Esophagus muscularis mucosa (tissue), 3 donors: ENCODE measurements around the gene YAF2.

Experiments used
- POLR2A ChIP-seq: fragments of 450-650 bp; IDR thresholded peaks from one replicate; pipeline ENCODE4 v1.6.1; 2017; ENCODE audit warnings: antibody characterized with exemption, moderate library complexity, mild to moderate bottlenecking, low read depth
- POLR2AphosphoS5 ChIP-seq, 2 donors: sonication (generic); formaldehyde crosslinking; IDR thresholded peaks; one replicate each; pipeline ENCODE4 v1.6.1; 2017; ENCODE audit warnings: antibody characterized with exemption in 2 of 2
- TF ChIP-seq, protein P1 (sequence below), 3 experiments: fragments of 200-600 bp in 2 of 3; fragments of 450-650 bp in 1 of 3; sonication (generic) in 2 of 3; IDR thresholded peaks; one replicate each; pipeline ENCODE4 v1.5.1; 2017 to 2019; ENCODE audit warnings: antibody characterized with exemption in 3 of 3, mild to moderate bottlenecking in 2 of 3, moderate library complexity in 1 of 3

DNA sequence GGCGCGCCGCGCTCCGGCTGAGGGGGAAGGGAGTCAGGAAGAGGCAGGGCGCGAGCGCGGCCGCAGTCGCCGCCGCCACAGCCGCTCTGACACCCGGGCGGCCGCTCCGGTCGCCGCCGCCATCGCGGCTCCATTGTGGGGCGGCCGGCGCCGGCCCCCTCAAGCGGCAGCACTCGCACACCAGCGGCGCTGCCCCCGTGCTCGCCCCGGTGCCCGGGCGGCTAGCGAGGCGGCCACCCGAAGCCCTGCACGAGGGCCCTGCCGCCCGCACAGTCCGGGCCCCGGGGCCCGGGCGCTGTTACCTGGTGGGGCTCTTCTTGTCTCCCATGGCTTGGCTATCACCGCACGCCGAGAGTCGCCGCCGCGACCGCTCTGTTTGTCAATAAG is 202 bp downstream of the YAF2 start:
- TF ChIP-seq, protein P1, sequence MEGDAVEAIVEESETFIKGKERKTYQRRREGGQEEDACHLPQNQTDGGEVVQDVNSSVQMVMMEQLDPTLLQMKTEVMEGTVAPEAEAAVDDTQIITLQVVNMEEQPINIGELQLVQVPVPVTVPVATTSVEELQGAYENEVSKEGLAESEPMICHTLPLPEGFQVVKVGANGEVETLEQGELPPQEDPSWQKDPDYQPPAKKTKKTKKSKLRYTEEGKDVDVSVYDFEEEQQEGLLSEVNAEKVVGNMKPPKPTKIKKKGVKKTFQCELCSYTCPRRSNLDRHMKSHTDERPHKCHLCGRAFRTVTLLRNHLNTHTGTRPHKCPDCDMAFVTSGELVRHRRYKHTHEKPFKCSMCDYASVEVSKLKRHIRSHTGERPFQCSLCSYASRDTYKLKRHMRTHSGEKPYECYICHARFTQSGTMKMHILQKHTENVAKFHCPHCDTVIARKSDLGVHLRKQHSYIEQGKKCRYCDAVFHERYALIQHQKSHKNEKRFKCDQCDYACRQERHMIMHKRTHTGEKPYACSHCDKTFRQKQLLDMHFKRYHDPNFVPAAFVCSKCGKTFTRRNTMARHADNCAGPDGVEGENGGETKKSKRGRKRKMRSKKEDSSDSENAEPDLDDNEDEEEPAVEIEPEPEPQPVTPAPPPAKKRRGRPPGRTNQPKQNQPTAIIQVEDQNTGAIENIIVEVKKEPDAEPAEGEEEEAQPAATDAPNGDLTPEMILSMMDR (IDR thresholded peaks at IDR 0.05): no peak
- no peak for TF ChIP-seq POLR2A
- TF ChIP-seq POLR2AphosphoS5 (IDR thresholded peaks at IDR 0.05): no peak
